Colon (tissue), 2 donors: ENCODE results near the gene ZNF507.

Experiments
- FAIRE-seq: peaks from 2 replicates; lab custom pipeline; 2012; peaks lifted over from hg19 to GRCh38; lab: Jason Lieb, UNC
- donor health status: control.
- donor health status: control.

ZNF507 gene

DNA sequence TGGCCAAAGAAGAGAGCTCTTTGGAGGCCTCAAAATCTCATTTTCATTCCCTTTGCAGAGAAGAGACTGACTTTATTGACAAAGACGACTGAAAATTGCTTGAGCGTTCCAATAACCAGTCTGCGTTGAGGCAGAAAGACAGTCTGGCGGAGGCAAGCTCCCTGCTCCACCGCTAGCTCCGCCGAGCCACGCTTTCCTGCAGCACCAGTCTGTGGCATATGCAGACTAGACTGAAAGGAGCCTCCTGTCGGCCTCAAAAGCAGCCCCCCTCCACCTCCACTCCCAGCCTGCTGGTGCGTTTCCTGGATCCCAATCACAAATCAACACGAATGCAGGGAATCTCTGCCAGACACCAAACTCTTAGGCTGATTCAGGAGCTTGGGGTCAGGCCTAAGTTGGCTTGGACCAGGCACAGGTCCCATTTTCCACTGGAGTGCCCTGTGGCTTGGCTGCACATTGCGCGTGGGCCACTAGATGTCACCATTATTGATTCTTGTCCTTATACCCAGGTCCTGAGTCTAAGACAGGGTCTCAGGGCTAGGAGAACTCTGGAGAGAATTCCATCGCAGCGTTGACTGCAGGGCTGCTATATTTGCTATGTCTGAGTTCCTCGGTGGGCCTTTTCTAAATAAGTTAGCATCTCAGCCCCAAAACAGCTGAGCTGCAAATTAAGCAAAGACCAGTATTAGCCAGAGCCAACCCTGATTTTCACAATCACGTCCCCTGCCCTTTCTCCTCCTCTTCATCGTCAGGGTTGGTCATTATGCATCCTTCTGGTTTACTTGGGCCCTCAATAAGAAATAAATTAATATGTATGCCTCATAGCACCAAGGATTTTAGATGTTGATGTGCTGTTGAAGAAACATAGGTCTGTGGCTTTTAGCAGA lies 5.2 kb upstream of the ZNF507 start:
- no peak for FAIRE-seq

DNA sequence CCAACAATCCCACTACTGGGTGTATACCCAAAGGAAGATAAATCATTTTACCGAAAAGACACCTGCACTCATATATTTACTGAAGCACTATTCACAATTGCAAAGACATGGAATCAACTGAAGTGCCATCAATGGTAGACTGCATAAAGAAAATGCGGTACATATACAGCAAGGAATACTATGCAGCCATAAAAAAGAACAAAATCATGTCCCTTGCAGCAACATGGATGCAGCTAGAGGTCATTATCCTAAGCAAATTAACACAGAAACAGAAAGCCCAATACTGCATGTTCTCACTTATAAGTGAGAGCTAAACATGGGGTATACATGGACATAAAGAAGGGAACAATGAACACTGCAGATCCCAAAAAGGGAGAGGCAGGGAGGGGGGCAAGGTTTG lies 2.7 kb upstream of the ZNF507 start:
- FAIRE-seq: no peak

DNA sequence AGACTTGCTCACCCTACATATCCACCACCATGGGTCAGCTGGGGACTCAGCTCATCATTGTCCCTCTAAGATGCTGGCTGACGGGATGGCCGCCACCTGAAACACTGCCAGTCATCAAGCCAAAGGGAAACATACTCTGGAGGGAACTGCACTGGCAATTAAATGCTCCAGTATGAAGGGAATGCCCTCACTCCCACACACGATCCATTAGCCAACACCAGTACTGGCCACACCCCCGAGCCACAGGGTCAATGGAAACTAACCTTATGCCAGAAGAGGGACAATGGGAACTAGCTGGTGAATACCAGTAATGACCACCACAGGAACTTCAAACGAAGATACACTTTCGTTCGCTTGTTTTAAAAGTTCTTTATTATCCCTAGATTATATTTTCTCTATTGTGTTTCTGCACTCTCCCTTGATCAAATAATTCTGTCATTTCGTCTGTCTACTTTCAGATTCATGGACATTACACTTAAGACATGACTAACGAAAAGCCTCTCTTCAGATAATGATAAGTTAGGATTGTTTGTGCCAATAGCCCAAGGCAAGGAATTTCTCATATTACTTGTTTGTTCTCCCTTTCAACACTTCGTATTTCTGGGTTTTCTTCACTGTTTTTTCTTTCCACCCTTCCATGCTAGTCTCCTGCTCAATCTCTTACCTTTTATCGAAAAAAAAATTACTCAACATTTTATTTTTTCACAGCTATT lies 1.7 kb upstream of the ZNF507 start:
- no peak for FAIRE-seq

DNA sequence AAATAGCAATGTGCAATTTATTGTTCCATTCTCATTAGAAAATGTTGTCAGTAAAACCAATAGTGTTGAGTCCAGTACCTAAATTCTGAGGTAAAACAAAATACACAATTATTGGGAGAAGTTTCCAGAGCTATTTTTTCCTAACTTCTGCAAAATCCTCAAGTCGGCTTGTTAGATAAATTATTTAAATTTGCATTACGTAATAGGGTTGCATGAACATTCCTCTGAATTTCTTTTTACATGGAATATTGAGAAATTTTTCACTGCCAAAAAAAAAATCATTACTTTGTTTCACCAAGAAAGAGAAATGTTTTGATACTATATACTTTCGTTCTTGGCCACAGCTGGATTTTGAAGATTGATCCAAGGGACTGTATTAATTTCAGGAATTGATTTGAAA lies 1.5 kb downstream of the ZNF507 start:
- no peak for FAIRE-seq

DNA sequence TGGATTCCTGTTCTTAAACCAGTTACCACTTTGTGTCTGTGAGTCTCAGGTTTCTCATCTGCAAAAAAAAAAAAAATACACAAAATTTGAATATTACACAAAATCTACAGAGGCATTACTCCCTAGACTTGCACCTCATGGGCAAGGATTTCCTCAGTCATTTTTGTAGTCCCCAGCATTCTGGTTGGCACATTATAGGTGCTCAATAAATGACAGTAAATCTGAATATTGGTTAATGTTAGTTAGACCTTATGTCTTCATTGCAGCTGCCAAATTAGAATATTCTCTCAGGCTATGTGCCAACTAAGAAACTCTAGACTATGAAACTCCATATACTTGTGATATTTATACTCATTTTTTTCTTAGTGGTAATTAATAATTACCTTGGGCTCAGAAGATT lies 2.2 kb downstream of the ZNF507 start:
- FAIRE-seq: no peak

DNA sequence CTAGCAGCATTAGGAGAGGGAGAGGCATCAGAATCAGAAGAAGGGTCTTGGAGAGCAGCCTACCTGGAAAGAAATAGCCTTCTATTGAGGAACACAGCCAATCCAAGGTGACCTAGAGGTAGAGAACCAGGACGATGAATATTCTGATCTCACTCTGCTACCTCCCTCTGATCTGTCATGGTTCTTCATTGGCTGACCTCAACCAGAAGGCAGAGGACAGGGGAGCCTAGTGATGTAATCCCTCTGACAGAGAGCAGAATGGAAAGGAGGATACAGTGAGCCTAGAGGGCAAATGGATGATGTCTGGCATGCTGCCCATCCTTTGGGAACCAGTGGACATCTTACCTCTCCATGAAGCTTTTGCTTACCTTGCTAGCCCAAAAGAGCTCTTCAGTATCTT lies 3.6 kb downstream of the ZNF507 start:
- no peak for FAIRE-seq

DNA sequence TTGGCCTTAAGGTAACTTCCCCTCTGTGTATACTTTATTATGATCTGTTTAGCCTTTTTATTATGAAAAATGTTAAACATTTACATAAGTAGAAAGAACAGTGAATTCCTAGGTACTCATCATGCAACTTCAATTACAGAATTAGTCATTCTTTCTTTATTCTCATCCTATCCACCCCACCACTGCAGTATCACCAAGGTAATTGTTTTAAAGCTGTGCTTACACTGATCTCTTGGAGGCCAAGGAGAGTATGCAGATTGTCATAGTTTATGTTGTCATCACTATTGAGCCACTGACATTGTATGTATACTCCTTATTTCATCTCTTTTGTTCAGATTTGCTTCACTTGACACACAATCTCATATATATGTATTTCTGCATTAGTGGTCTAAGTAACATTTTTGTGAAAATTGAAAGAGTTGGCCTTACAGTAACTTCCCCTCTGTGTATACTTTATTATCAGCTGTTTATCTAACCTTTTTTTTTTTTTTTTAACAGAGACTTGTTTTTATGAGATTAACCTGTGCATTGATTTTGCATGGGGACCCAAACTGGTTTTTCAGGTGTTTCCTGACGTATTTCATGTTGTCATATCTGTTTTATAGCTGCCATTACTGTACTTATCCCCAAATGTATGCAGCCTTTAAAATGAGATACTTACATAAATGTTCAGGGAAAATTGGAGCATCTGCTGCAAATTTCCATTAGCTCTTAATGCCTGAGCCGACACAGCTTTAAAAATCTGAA lies 4.5 kb downstream of the ZNF507 start:
- no peak for FAIRE-seq

DNA sequence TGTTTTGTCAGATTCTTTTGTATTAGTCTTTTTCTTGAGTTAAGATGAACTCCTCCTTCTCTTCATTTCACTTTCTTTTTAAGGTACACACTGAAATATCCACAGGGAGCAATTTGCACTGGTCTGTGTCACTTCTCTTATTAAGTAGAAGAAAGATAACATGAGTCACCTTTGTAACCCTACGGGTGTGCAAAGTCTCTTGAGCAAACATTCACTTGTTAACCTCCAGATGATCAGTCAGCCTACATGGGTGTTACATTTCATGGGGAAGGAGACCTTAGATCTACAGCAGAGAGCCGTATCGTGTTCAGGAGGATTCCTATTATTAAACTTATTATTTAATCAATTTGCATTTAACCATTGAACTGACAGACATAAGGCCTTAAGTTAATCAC lies 5.1 kb downstream of the ZNF507 start:
- no peak for FAIRE-seq

DNA sequence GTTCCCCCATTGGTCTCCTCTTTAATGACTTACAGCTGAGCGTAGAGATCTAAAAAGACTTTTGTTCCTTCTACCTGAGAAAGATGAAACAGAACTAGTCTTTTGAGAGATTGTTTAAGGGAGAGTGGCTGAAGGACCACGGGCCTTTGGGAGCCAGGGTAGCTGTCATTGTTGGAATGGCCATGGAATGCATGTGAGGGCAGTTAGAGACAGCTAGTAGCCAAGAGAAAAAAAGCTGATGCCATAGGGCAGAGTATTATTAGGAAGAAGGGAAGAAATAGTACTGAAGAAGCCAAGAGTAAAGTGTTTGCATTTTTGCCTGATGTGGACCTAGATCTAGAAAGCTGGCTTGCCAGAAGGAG lies 5.6 kb downstream of the ZNF507 start:
- no peak for FAIRE-seq

DNA sequence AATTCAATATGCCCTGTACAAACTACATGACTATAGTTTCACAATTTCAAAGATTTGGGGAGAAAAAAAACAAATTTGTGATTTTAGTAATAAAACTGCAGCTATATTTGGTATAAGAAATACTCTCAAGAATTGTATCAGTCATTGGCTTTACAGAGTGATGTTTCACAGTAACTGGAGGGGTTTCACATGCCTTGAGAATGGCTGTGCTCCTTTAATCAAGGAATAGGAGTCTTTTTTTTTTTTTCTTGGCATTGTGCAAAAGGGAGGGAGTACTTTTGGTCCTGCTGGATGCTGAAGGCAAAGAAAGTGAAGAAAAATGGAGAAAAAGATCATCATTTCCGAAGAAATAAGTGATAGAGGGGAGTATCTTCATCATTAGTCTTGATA lies 6.8 kb downstream of the ZNF507 start:
- no peak for FAIRE-seq

DNA sequence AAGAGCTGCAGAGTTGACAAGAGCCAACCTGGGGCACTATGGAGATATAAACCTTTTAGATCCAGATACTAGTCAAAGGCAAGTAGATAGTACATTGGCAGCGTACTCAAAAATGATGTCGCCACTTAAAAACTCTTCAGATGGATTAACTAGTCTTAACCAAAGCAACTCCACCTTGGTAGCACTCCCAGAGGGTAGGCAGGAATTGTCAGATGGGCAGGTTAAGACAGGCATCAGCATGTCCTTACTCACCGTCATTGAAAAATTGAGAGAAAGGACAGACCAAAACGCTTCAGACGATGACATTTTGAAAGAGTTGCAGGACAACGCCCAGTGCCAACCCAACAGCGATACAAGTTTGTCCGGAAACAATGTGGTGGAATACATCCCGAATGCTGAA lies 8.9 kb downstream of the ZNF507 start:
- FAIRE-seq: no peak

DNA sequence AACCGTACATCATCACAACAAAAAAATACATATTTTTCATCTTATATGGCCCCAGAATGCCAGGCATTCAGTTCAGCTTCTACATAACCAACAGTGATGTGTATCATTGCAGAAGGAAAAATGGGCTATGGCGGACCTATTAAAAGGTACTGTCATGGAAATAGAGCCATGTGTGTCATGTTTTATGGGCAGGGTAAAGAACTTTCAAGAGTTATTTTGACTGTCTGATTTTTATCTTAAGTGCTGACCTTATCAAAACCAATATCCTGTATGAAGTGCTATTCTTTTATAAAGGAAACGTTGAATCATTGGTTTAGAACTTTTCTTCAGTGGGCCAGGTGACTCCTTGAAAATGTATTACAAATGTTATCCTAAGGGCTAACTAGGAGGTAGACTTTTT lies 9.9 kb downstream of the ZNF507 start:
- no peak for FAIRE-seq

DNA sequence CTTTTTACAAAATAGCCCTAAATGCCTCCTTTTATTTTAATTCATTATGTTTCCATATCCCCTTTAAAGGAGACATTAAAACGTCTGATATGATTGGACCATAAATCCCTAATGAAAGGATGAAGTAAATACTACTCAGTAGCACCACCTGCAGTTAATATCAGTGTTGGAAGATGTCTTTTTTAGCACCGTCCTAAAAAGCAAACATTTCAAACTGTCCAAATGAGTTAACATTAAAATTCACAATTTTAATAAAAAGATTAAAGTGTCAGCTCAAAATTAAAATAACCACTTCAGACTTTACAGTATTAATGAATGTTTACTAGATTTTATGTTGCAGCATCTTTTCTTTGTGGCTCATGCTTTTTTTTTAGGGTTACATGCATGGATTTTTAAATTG lies 12.3 kb downstream of the ZNF507 start:
- no peak for FAIRE-seq

DNA sequence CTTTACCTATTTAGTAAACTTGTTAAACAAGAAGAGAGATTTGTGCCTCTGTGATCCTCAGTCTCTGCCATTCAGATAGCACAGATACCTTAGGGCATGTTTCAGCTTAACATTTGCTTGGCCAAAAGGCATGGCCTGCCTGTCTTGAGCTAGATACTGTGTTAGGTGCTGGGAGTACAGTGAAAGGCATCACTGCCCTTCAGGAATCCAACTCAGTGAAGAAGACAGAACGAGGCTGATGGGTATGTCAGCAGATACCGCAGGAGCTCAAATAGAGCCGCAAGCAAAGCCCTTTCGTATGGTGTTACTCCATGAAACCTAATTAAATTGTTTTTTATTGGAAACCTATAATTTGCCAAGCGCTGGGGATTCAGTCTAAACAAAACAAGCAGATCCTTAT lies 12.9 kb downstream of the ZNF507 start:
- FAIRE-seq: no peak

DNA sequence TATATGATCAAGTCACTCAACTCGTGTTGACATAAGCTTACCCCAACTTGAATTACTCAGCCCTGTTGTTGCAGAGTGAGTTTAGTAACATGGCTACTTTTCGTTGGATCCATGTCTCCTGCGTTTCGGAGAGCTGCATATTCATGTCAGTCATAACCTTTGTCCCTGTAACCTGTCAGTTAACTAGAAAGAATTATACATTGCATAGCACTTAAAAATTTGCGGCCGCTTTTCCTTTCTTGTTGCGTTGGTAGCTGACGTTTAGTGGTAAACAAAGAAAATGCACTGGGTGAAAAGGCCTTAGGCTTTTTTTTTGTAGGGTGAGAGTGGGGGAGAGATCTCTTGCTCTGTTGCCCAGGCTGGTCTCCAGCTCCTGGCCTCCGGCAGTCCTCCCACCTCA lies 14.2 kb downstream of the ZNF507 start:
- no peak for FAIRE-seq

DNA sequence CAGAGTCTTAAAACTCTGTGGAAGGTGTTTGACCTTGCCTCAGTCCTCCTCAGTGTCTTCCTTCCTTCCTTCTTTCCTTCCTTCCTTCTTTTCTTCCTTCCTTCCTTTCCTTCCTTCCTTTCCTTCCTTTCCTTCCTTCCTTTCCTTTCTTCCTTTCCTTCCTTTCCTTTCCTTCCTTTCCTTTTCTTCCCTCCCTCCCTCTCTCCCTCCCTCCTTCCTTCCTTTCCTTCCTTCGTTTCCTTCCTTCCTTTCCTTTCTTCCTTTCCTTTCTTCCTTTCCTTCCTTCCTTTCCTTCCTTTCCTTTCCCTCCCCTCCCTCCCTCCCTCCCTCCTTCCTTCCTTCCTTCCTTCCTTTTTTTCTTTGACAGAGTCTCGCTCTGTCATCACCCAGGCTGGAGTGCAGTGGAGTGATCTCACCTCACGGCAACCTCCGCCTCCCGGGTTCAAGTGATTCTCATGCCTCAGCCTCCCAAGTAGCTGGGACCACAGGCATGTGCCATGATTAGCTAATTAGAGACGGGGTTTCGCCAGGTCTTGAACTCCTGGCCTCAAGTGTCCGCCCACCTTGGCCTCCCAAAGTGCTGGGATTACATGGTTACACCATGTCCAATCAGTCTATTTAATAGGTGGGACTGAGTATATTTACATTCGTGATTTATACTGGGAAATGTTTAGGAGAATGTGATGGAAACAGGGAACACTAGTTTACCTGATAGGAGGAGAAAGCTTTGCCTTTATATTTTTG lies 16.3 kb downstream of the ZNF507 start:
- FAIRE-seq: no peak

DNA sequence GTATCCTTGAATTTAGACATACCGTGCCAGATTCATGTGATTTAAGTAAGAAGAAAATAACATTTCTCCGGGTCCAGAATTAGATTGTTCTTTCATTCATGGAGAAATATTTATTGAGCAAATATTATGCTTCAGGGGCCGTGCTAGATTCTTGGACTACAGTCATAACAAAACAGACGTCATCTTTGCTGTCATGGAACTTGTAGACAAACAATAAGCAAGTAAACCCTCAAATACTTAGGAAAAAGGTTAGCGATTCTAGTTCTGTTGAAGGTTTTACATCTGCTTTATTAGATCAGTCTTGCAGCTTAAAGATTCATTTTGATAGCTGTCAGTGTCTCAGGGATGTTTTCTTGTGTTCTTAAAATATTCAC lies 16.9 kb downstream of the ZNF507 start:
- FAIRE-seq: no peak

DNA sequence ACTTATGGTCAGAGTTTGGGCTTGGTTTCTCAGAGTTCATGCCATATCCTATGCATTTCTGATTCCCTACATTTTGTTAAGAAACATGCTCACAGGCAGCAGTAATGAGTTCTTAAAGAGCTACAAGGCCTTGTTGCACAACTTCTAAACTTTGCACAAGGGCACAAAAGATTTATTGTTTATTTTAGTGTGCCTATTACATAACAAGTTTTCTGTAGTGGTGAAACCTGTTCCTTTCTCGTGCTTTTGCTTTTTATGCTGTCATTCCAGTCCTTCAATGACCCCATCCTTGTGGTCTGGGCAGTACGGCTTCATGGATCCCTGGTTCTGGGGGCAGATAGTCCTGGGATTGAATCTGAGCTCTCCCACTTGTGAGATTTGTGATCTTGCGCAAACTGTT lies 17.8 kb downstream of the ZNF507 start:
- no peak for FAIRE-seq

DNA sequence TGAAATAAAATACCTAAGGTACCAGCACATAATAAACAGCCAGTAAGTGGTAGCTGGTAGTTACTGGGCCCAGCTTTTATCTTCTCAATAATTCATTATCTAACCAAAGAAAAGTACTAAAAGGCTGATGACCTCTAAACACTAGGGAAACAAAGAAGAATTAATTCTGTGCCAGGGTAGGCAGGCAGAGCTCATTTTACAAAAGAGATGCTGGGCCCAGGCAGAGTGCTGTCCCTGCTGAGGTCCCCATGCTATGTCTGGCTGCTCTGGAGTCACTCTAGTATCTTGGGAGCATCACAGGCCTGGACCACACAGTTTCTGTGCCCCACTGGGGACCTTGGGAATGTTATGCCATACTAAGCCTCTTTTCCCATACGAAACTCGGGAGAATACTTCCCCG lies 18.2 kb downstream of the ZNF507 start:
- FAIRE-seq: no peak

DNA sequence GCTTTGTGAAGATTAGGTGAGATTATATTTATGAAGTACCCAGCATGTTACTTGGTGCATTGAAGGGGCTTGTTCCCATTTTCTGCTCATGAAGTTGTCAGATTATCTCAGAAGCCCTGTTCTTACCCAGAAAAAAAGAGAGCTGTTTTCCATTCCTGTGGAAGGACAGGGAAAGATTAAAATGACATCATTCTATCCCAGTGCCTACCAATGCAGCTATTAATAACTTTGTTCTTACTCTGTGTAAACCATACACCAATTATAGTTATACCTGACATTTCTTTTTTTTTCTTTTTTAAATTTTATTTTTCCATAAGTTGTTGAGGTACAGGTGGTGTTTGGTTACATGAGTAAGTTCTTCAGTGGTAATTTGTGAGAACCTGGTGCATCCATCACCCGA lies 18.6 kb downstream of the ZNF507 start:
- no peak for FAIRE-seq

DNA sequence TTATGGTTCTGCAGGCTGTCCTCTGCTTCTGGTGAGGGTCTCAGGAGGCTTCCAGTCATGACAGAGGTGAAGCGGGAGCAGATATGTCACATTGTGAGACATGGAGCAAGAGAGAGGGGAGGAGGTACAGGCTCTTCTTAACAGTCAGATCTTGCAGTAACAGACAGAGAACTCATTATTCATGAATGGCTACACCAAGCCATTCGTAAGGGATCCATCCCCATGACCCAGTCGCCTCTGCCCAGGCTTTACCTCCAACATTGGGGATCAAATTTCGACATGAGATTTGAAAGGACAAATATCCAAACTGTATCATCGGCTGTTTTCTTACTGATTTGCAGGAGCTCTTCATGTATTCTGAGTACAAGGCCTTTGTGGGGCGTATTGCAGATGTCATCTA lies 21.7 kb downstream of the ZNF507 start:
- FAIRE-seq: no peak

DNA sequence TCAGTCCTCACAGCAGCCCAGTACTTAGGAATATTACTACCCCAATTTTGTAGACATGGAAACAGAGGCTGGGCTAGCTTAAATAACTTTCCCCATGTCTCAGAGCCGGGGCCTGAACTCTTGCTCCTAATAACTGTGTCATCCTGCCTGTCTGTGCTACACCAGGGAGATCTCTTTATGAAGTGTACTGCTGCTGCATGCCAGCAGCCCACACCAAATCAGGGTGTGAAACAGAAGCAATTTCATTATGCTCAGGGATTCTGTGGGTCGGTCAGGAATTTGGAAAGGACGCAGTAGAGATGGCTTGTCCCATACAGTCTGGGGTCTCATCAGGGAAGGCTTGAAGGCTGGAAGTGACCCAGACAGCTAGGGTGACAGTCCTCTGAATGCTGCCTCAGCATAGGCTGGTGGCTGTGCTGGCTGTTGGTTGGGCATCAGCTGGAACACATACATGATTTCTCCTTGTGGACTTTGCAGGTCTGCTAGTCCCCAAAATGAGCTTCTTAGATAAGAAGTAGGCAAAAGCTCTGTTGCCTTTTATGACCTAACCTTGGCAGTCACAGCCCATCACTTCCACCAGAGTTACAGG lies 22.6 kb downstream of the ZNF507 start:
- no peak for FAIRE-seq
